ENCODE results near the gene PIK3R3. TPM values are rescaled to one million over a fixed set of nuclear protein-coding genes. Genes with fewer than 3 reads are reported as not detected.
A peak's percentile ranks its signal among the peaks of the same experiment; 100 is the strongest.

Gene PIK3R3
- total and polyA plus RNA-seq, 9 of the 15 experiments (the other 6 are each of a cell fraction or from before 2014, with no cell fraction given) = 1.4 to 7.7 (median 4.6) TPM

GRCh38 chr1:46036894-46037839, 95.3 kb downstream of the PIK3R3 start (continued):
- TF ChIP-seq, protein P1, sequence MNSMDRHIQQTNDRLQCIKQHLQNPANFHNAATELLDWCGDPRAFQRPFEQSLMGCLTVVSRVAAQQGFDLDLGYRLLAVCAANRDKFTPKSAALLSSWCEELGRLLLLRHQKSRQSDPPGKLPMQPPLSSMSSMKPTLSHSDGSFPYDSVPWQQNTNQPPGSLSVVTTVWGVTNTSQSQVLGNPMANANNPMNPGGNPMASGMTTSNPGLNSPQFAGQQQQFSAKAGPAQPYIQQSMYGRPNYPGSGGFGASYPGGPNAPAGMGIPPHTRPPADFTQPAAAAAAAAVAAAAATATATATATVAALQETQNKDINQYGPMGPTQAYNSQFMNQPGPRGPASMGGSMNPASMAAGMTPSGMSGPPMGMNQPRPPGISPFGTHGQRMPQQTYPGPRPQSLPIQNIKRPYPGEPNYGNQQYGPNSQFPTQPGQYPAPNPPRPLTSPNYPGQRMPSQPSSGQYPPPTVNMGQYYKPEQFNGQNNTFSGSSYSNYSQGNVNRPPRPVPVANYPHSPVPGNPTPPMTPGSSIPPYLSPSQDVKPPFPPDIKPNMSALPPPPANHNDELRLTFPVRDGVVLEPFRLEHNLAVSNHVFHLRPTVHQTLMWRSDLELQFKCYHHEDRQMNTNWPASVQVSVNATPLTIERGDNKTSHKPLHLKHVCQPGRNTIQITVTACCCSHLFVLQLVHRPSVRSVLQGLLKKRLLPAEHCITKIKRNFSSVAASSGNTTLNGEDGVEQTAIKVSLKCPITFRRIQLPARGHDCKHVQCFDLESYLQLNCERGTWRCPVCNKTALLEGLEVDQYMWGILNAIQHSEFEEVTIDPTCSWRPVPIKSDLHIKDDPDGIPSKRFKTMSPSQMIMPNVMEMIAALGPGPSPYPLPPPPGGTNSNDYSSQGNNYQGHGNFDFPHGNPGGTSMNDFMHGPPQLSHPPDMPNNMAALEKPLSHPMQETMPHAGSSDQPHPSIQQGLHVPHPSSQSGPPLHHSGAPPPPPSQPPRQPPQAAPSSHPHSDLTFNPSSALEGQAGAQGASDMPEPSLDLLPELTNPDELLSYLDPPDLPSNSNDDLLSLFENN (IDR thresholded peaks at IDR 0.05; ENCODE audit: low read depth in 2 of 2, low read length in 2 of 2) = peak; percentile 46 to 54; a peak in 3 of 4 replicates
- TF ChIP-seq, protein P2, sequence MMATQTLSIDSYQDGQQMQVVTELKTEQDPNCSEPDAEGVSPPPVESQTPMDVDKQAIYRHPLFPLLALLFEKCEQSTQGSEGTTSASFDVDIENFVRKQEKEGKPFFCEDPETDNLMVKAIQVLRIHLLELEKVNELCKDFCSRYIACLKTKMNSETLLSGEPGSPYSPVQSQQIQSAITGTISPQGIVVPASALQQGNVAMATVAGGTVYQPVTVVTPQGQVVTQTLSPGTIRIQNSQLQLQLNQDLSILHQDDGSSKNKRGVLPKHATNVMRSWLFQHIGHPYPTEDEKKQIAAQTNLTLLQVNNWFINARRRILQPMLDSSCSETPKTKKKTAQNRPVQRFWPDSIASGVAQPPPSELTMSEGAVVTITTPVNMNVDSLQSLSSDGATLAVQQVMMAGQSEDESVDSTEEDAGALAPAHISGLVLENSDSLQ (IDR thresholded peaks at IDR 0.05) = no peak
- TF ChIP-seq, protein P3, sequence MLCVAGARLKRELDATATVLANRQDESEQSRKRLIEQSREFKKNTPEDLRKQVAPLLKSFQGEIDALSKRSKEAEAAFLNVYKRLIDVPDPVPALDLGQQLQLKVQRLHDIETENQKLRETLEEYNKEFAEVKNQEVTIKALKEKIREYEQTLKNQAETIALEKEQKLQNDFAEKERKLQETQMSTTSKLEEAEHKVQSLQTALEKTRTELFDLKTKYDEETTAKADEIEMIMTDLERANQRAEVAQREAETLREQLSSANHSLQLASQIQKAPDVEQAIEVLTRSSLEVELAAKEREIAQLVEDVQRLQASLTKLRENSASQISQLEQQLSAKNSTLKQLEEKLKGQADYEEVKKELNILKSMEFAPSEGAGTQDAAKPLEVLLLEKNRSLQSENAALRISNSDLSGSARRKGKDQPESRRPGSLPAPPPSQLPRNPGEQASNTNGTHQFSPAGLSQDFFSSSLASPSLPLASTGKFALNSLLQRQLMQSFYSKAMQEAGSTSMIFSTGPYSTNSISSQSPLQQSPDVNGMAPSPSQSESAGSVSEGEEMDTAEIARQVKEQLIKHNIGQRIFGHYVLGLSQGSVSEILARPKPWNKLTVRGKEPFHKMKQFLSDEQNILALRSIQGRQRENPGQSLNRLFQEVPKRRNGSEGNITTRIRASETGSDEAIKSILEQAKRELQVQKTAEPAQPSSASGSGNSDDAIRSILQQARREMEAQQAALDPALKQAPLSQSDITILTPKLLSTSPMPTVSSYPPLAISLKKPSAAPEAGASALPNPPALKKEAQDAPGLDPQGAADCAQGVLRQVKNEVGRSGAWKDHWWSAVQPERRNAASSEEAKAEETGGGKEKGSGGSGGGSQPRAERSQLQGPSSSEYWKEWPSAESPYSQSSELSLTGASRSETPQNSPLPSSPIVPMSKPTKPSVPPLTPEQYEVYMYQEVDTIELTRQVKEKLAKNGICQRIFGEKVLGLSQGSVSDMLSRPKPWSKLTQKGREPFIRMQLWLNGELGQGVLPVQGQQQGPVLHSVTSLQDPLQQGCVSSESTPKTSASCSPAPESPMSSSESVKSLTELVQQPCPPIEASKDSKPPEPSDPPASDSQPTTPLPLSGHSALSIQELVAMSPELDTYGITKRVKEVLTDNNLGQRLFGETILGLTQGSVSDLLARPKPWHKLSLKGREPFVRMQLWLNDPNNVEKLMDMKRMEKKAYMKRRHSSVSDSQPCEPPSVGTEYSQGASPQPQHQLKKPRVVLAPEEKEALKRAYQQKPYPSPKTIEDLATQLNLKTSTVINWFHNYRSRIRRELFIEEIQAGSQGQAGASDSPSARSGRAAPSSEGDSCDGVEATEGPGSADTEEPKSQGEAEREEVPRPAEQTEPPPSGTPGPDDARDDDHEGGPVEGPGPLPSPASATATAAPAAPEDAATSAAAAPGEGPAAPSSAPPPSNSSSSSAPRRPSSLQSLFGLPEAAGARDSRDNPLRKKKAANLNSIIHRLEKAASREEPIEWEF (CRISPR knock-in tag; IDR thresholded peaks at IDR 0.05) = no peak
- TF ChIP-seq MYC (IDR thresholded peaks at IDR 0.05; ENCODE audit: low read depth, low read length) = 0 out of 2 replicates have a peak, but pooled peaks have one; percentile 13
- no peak for TF ChIP-seq MYC (CRISPR knock-in tag; IDR thresholded peaks at IDR 0.05; ENCODE audit: borderline replicate concordance, low read depth)
- TF ChIP-seq ZNF263 (CRISPR knock-in tag; IDR thresholded peaks at IDR 0.05; ENCODE audit: borderline replicate concordance) = peak; percentile 53; the same call in 1 of the 2 replicates
- no peak for TF ChIP-seq ATF2 (CRISPR knock-in tag; IDR thresholded peaks at IDR 0.05)
- TF ChIP-seq, protein P4, sequence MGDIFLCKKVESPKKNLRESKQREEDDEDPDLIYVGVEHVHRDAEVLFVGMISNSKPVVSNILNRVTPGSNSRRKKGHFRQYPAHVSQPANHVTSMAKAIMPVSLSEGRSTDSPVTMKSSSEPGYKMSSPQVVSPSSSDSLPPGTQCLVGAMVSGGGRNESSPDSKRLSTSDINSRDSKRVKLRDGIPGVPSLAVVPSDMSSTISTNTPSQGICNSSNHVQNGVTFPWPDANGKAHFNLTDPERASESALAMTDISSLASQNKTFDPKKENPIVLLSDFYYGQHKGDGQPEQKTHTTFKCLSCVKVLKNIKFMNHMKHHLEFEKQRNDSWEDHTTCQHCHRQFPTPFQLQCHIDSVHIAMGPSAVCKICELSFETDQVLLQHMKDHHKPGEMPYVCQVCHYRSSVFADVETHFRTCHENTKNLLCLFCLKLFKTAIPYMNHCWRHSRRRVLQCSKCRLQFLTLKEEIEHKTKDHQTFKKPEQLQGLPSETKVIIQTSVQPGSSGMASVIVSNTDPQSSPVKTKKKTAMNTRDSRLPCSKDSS (IDR thresholded peaks at IDR 0.05; ENCODE audit: low read depth, partially characterized antibody) = no peak
- TF ChIP-seq BCL6 (CRISPR knock-in tag; IDR thresholded peaks at IDR 0.05) = no peak
- TF ChIP-seq ZNF696 (CRISPR knock-in tag; conservative IDR thresholded peaks at IDR 0.05) = no peak
- TF ChIP-seq SAFB (IDR thresholded peaks at IDR 0.05; ENCODE audit: borderline replicate concordance, low read depth, low read length) = no peak
- no peak for TF ChIP-seq TSC22D4 (tag; IDR thresholded peaks at IDR 0.05)

Measured in K562 (cell line).